ENCODE results near the gene CYREN.
"Not testable (repeated sequence)": the region's sequence is repeated elsewhere in the genome, so short reads cannot be mapped to it uniquely, and the experiment has no call there.

The CYREN gene

DNA sequence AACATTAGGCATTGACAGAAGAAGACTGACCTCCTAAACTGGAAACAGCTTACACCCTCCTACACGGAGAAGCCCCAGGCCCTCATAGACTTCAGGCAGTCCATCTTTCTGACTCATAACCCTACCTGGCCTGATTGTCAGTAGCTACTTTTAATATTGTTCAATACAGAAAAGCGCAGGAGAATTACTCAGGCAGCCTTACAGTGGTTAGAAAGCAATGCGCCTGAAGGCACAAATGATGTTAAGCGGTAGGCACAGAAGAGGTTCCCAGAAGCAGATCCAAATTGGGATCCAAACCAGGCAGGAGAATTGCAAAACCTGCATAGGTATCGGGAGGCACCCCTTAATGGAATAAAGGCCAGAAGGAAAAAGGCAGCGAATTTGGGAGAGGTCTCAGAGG lies 5.4 kb upstream of the CYREN start:
- DNase-seq = no peak

GRCh38 chr7:135174941-135175340 lies 4.4 kb upstream of the CYREN start:
- no peak for DNase-seq

- not testable (repeated sequence) for DNase-seq
Measured at GRCh38 chr7:135173916-135174315, 3.4 kb upstream of the CYREN start.

DNA sequence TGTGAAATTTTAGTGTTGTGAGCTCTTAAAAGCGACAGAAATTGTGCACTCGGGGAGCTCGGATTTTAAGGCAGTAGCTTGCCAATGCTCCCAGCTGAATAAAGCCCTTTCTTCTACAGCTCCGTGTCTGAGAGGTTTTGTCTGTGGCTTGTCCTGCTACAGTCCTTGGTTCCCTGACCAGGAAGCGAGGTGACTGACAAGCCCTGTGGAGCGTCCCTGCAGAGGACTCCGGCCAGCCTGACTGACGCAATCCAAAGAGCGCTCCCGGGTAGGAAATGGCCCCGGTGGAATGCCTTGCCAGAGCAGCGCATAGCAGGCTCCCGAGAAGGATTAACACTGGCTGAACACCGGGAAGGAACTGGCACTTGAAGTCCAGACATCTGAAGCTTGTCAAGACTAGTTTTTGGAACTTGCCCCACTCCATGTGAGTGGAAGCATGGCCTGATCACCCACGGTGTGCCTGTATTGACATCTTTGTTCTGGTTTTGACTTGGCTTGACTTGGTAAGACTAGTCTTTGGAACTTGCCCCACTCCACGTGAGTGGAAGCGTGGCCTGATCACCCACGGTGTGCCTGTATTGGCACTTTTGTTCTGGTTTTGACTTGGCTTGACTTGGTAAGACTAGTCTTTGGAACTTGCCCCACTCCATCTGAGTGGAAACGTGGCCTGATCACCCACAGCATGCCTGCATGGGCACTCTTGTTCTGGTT lies 1.2 kb upstream of the CYREN start:
- not testable (repeated sequence) for DNase-seq

- DNase-seq = not testable (repeated sequence)
Measured at GRCh38 chr7:135170998-135171481, 533 bp upstream of the CYREN start.

- peak; percentile 66 for DNase-seq
Measured at GRCh38 chr7:135169964-135170273, 588 bp downstream of the CYREN start.

GRCh38 chr7:135169141-135169963 lies 1.2 kb downstream of the CYREN start:
- peak; percentile 85 for DNase-seq

DNA sequence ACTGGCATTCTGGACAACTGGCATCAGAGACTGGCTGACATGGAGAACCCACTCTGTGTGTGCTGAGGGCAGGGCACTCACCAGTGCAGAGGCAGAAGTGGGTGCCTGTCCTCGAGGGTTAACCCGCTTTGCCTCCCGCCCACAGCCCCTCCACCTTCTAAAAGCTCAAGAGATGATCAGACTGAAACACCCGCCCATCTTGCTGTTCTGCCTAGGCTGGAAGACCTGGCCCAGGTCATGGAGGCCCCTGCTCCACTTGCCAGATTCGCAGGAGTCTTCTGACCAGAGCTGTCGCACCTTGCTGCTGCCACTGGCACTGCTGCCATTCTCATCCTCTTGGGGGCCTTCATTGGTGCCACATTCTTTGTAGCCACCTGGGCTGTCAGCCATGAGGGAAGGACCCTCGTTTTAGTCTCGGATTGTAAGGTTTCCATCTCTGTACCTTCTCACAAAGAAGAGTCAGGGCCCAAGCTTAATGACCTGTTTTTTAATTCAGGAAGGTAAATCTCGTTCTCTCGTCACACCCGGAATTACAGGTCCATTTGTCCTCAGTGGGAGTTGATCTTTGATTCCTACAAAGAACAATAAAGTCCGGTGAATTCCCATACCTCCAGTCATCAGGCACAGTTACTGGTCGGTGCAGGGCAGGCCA lies 1.9 kb downstream of the CYREN start:
- DNase-seq = peak; percentile 18

GRCh38 chr7:135168001-135168400 lies 2.5 kb downstream of the CYREN start:
- peak; percentile 72 for DNase-seq

- DNase-seq = peak; percentile 87
Measured at GRCh38 chr7:135167365-135167917, 3.1 kb downstream of the CYREN start.

- DNase-seq = peak; percentile 88
Measured at GRCh38 chr7:135166338-135166990, 4.0 kb downstream of the CYREN start.

- no peak for DNase-seq
Measured at GRCh38 chr7:135165862-135166261, 4.6 kb downstream of the CYREN start.

- DNase-seq = no peak
Measured at GRCh38 chr7:135164357-135165061, 6.0 kb downstream of the CYREN start.

DNA sequence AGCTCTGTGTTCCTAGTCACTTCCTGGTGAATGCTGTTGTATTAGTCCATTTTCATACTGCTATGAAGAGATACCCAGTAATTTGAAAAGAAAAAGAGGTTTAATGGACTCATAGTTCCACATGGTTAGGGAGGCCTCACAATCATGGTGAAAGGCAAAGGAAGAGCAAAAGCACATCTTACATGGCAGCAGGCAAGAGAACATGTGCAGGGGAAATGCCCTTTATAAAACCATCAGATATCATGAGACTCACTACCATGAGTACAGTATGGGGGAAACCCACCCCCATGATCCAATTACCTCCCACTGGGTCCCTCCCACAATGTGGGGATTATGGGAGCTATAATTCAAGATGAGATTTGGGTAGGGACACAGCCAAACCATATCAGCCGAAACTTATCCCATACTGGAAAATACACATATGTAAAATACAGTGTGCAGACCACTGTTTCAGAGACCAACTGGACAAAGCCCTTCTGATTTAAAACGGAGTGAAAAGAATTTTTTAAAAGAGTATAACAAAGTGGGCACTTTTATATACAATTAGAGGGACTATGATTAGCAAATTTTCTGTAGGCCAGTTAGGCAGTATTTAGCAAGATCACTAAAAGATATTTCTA lies 8.0 kb downstream of the CYREN start:
- DNase-seq = peak; percentile 32

DNA sequence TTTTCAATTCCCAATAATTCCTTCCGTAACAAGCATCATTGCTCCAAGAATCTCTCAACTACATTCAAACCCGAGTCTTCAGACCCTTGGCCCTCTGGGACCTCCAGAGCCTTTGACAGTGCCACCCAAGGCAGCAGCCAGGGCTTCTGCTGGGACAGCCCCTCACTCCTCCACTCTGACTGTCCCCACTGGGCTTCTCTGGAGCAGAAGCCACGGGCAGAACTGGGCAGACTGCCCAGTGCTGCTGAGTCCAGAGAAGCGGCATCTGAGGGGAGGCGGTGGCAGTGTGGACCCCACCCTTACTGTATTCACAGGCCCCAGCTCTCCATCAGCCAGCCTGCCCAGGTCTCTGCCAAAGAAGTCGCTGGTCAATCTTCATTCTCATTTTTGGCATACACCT lies 8.8 kb downstream of the CYREN start:
- DNase-seq = peak; percentile 29

DNA sequence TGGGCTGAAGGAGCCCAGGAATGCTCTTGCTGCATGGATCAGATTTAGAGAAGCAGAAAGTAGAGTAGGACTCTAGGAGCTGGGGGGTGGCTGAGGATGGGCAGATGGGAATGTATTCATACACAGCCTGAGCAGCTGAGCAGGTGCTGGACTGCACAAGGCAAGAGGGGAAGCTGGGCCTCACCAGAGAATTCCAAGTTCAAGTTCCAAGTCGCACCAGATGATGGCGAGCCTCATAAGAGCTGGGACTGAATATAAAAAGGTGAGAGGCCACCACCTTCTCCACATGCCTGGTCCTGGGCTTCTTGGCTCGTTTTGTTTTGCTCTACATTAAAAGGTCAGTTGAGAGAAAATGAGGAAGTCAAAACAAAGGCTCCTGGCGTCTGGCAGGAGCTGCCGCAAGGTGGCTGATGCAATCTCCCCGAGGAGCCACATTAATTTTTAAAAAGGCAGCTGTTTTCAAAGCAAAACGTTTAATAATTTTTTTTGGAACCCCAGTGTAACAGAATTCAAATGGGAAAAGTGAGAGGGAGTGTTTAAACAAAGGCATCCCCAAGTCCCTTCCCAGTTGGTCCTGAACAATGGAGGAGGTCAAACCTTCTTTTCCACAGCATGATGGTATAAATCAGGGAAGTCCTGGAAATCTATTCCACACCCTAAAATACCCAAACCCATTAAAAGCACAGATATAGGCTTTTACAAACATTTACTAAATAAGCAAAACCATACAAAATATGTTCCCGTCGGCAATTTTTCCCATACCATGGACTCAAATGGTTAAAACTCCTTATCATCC lies 9.5 kb downstream of the CYREN start:
- DNase-seq = peak; percentile 88

- peak; percentile 91 for DNase-seq
Measured at GRCh38 chr7:135160098-135160857, 10.2 kb downstream of the CYREN start.

- DNase-seq = no peak
Measured at GRCh38 chr7:135159359-135160085, 11.0 kb downstream of the CYREN start.

DNA sequence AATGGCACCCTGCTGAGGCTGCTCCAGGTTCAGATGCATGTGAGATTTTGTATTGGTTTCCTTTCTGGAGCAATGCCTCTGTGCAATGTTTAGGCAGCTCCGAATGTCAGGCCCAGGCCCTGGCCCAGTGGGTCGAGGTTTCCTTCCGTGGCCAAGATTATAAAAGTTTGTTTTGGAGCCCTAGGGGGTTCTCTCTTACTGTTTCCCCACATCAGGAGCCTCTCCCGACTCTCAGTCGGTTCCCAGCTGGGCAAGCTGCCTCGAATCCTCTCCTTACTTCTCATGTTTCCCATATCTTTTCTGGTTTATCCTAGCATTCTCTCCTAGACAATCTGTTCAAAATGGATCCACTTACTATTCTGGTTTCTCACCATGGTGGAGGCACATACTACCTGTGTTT lies 11.6 kb downstream of the CYREN start:
- no peak for DNase-seq

Data from hematopoietic multipotent progenitor cell treated with erythropoietin and hydrocortisone succinate and interleukin-3 and kit ligand, for 4 days (in vitro differentiated cells).